Measurements from ENCODE around the gene HDAC1. TPM values are rescaled to one million over a fixed set of nuclear protein-coding genes. Genes with fewer than 3 reads are reported as not detected.

HDAC1 gene
- polyA plus RNA-seq, 1 experiment, result 172 TPM

GRCh38 chr1:32341971-32342370 lies 50.1 kb downstream of the HDAC1 start:
- no peaks in the 10 kb centered on the region for H3K27me3 ChIP-seq (ENCODE audit: control insufficient read depth, insufficient read depth, low read length)

GRCh38 chr1:32342704-32343103 lies 50.8 kb downstream of the HDAC1 start:
- Histone ChIP-seq H3K27ac (ENCODE audit: low read depth, low read length) (no peak overlapping the region), H3K9me3 (ENCODE audit: control insufficient read depth, insufficient read depth, low read length) (no peaks in the 10 kb centered on the region), H3K27me3 (ENCODE audit: control insufficient read depth, insufficient read depth, low read length) (no peaks in the 10 kb centered on the region), H3K4me3 (ENCODE audit: low read depth, low read length) (no peak overlapping the region)
- no peak for DNase-seq (ENCODE audit: low read depth, low spot score)
- ChIA-PET CTCF (no interaction called here), POLR2A (no interaction called here)
- TF ChIP-seq CTCF (IDR thresholded peaks at IDR 0.05; ENCODE audit: low read depth, low read length), result no peak

More at GRCh38 chr1:32341971-32342370, 50.1 kb downstream of the HDAC1 start:
- POLR2A ChIA-PET, result no interaction called here
- no peak for DNase-seq (ENCODE audit: low read depth, low spot score)
- no peak overlapping the region for H3K4me3 ChIP-seq (ENCODE audit: low read depth, low read length)
- no peak for TF ChIP-seq CTCF (IDR thresholded peaks at IDR 0.05; ENCODE audit: low read depth, low read length)
- H3K27ac ChIP-seq (ENCODE audit: low read depth, low read length), result no peak overlapping the region
- CTCF ChIA-PET, result interaction anchor here (1.0 kb wide), 1 partner anchor 9 kb away, joined by 3 read pairs; no protein-coding TSS in a partner anchor
- H3K9me3 ChIP-seq (ENCODE audit: control insufficient read depth, insufficient read depth, low read length), result no peaks in the 10 kb centered on the region; the same call in 1 of the 2 replicates

- no peak for TF ChIP-seq CTCF (IDR thresholded peaks at IDR 0.05; ENCODE audit: low read depth, low read length)
- POLR2A ChIA-PET, result interaction anchor here (1.1 to 3.4 kb wide), 2 partner anchors 10 to 11 kb away, joined by 3 to 32 read pairs; partner anchors contain the start of gene MARCKSL1
- no peaks in the 10 kb centered on the region for H3K27me3 ChIP-seq (ENCODE audit: control insufficient read depth, insufficient read depth, low read length)
- DNase-seq (ENCODE audit: low read depth, low spot score), result no peak
- no peaks in the 10 kb centered on the region for H3K9me3 ChIP-seq (ENCODE audit: control insufficient read depth, insufficient read depth, low read length)
- H3K27ac ChIP-seq (ENCODE audit: low read depth, low read length), result no peak overlapping the region
- no peak overlapping the region for H3K4me3 ChIP-seq (ENCODE audit: low read depth, low read length)
- CTCF ChIA-PET, result no interaction called here
These were observed 53.5 kb downstream of the HDAC1 start for GRCh38 chr1:32345289-32345827.

GRCh38 chr1:32346532-32347157 lies 54.8 kb downstream of the HDAC1 start:
- H3K4me3 ChIP-seq (ENCODE audit: low read depth, low read length), result no peak overlapping the region
- H3K9me3 ChIP-seq (ENCODE audit: control insufficient read depth, insufficient read depth, low read length), result peaks cover 5% of the 10 kb centered on the region; the same call in 1 of the 2 replicates
- CTCF ChIA-PET, result interaction anchor here (0.7 to 1.2 kb wide), 2 partner anchors 23 to 131 kb away, joined by 3 read pairs; no protein-coding TSS in a partner anchor
- no peaks in the 10 kb centered on the region for H3K27me3 ChIP-seq (ENCODE audit: control insufficient read depth, insufficient read depth, low read length)
- H3K27ac ChIP-seq (ENCODE audit: low read depth, low read length), result no peak overlapping the region
- POLR2A ChIA-PET, result interaction anchor here (3.4 kb wide), 1 partner anchor 11 kb away, joined by 32 read pairs; the partner anchor contains the start of gene MARCKSL1
- DNase-seq (ENCODE audit: low read depth, low spot score), result no peak
- no peak for TF ChIP-seq CTCF (IDR thresholded peaks at IDR 0.05; ENCODE audit: low read depth, low read length)

GRCh38 chr1:32349211-32349708 lies 57.4 kb downstream of the HDAC1 start:
- ChIA-PET POLR2A (no interaction called here), CTCF (no interaction called here)
- Histone ChIP-seq H3K9me3 (ENCODE audit: control insufficient read depth, insufficient read depth, low read length) (peaks cover 5% of the 10 kb centered on the region; the same call in 1 of the 2 replicates), H3K27me3 (ENCODE audit: control insufficient read depth, insufficient read depth, low read length) (no peaks in the 10 kb centered on the region), H3K27ac (ENCODE audit: low read depth, low read length) (no peak overlapping the region), H3K4me3 (ENCODE audit: low read depth, low read length) (no peak overlapping the region)
- DNase-seq (ENCODE audit: low read depth, low spot score), result peak; percentile 16
- TF ChIP-seq CTCF (IDR thresholded peaks at IDR 0.05; ENCODE audit: low read depth, low read length), result no peak
